Lung (tissue), 12 donors: ENCODE data around the gene E4F1. TPM values are rescaled to one million over a fixed set of nuclear protein-coding genes. Genes with fewer than 3 reads are reported as not detected.
"Not testable (repeated sequence)": the region's sequence is repeated elsewhere in the genome, so short reads cannot be mapped to it uniquely, and the experiment has no call there.

Experiments
- ATAC-seq: fragments of 200-7000 bp; cut with Tn5 transposase; one replicate; pipeline ENCODE4 v1.9.1; 2020; ENCODE audit warnings: moderate number of reproducible peaks; ENCODE audit not compliant: insufficient read depth, low FRiP score
- DNase-seq, 3 donors: peaks; one replicate each; pipeline ENCODE4 v3.0.0-alpha.2; 2013 to 2017
- H3K27ac ChIP-seq, 2 donors: one replicate each; pipeline ENCODE4 v1.5.1; 2013; ENCODE audit warnings: mild to moderate bottlenecking in 2 of 2, moderate library complexity in 2 of 2, control low read depth in 1 of 2, inconsistent platforms in 1 of 2, low read depth in 1 of 2, low read length in 1 of 2
- H3K27me3 ChIP-seq, 3 donors: one replicate each; pipeline ENCODE4 v1.5.1; 2013; ENCODE audit warnings: low read length in 2 of 3; ENCODE audit not compliant: control insufficient read depth in 3 of 3, insufficient read depth in 3 of 3
- H3K36me3 ChIP-seq, 4 donors: one replicate each; pipeline ENCODE4 v1.5.1; 2013; ENCODE audit warnings: low read length in 4 of 4, mild to moderate bottlenecking in 1 of 4, moderate library complexity in 1 of 4; ENCODE audit not compliant: control insufficient read depth in 4 of 4, insufficient read depth in 4 of 4
- H3K4me1 ChIP-seq, 5 donors: one replicate each; pipeline ENCODE4 v1.5.1; 2013; ENCODE audit warnings: low read length in 5 of 5, mild to moderate bottlenecking in 2 of 5, moderate library complexity in 1 of 5; ENCODE audit not compliant: control insufficient read depth in 5 of 5, insufficient read depth in 5 of 5
- H3K4me3 ChIP-seq: one replicate; pipeline ENCODE4 v1.5.1; 2013; ENCODE audit warnings: mild to moderate bottlenecking, control low read depth, moderate library complexity
- H3K9ac ChIP-seq, 2 donors: one replicate each; pipeline ENCODE4 v1.5.1; 2013; ENCODE audit warnings: low read length in 2 of 2, control low read depth in 1 of 2; ENCODE audit not compliant: insufficient read depth in 1 of 2
- H3K9me3 ChIP-seq, 4 donors: one replicate each; pipeline ENCODE4 v1.5.1; 2013; ENCODE audit warnings: low read length in 3 of 4, mild to moderate bottlenecking in 1 of 4, moderate library complexity in 1 of 4; ENCODE audit not compliant: control insufficient read depth in 4 of 4, insufficient read depth in 3 of 4
- CTCF ChIP-seq: IDR thresholded peaks from 2 replicates; pipeline ENCODE4 v1.5.1; 2012; ENCODE audit warnings: mild to moderate bottlenecking; ENCODE audit errors: control extremely low read depth, extremely low read depth
- WGBS, 2 donors: extraction: QIAGEN DNeasy Blood & Tissue Kit; methylation state at CpG; one replicate each; pipeline ENCODE4 v1.1.7; 2013; 5-methylcytosine and 5-hydroxymethylcytosine counted together
- polyA plus RNA-seq, 2 donors: library from polyadenylated mRNA; stranded (reverse); fragments of 200-250 nt; gene quantifications; one replicate each; pipeline ENCODE4 v1.2.1, GENCODE V29; 2013
- total RNA-seq, 2 donors: library from RNA; depleted of rRNA in 1 of 2; stranded (reverse); fragments of >200 nt in 1 of 2; gene quantifications; one replicate each; pipeline ENCODE4 v1.2.1, GENCODE V29; 2014 to 2021
- donor health status: control.
- donor health status: control.
- donor health status: Bipolar disorder and iron deficiency.
- donor health status: healthy.
- donor health status: DM: yes; HTN: yes; CAD: no.

Gene E4F1
- total and polyA plus RNA-seq, 4 donors, result 21.0 to 30.2 (median 24.8) TPM

- H3K9ac ChIP-seq, result no peak overlapping the region
- no peaks in the 10 kb centered on the region for H3K36me3 ChIP-seq
- H3K27me3 ChIP-seq, result peaks cover 0 to 47% (median 21%) of the 10 kb centered on the region in 3 donors
- H3K4me1 ChIP-seq, result peaks cover 0 to 8% (median 4%) of the 10 kb centered on the region in 5 donors
- TF ChIP-seq CTCF, result no peak
- H3K27ac ChIP-seq, result no peak overlapping the region
- 70 to 75% methylated on average over 4 of the region's 4 CpGs for WGBS, 2 donors
- no peak overlapping the region for H3K4me3 ChIP-seq
- DNase-seq (no peak), ATAC-seq (no peak)
- no peaks in the 10 kb centered on the region for H3K9me3 ChIP-seq
These were observed 25.1 kb upstream of the E4F1 start for GRCh38 chr16:2198283-2198682.

DNA sequence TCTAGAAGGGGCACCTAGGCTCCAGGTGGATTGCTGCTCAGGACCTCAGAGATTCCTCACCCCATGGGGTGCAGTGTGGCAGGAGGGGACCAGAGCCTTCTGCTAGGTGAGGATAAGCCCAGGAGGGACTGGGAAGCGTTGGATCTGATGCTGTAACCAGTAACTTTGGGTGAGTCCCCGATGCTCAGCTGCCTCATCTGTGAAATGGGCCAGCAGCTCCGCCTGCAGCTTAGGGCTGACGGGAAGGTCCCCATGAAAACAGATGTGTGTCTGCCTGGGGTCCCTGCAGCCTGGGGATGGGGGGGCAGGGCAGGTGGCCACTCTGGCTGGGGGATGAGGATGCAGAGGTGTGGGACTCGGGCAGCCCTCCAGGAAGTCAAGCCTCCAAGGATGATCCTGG lies 24.3 kb upstream of the E4F1 start:
- Histone ChIP-seq H3K9me3 (no peaks in the 10 kb centered on the region), H3K4me3 (no peak overlapping the region), H3K27me3 (peaks cover 0 to 42% (median 21%) of the 10 kb centered on the region in 3 donors), H3K36me3 (no peaks in the 10 kb centered on the region), H3K9ac (no peak overlapping the region), H3K27ac (no peak overlapping the region), H3K4me1 (peaks cover 0 to 8% (median 4%) of the 10 kb centered on the region in 5 donors)
- WGBS, 2 donors, result 78 to 80% methylated on average over 5 of the region's 5 CpGs
- no peak for ATAC-seq
- no peak for TF ChIP-seq CTCF
- no peak for DNase-seq

DNA sequence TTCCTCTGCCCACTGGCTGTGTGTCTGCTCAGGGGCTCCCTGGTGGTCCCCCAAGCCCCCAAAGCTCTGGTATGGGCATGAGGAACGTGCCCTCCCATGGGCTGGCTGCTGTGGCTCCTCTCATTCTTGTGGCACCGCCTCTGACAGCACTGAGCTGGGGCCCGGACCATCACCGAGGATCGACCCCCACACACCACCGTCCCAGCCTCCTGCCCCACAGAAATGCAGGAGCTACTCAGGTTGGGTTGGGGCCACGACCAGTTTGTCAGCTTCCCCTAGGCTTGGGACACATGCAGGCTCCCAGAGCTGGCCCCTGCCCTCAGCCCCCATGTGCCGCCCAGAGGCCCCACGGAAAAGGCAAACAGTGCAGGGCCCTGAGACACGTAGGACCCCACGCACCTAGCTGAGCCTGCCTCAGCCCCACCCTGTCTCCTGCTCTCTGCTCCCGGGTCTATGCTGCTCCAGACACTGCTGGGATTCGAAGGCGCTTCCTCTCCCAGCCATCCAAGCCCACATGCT lies 23.7 kb upstream of the E4F1 start:
- H3K4me3 ChIP-seq, result no peak overlapping the region
- no peak for TF ChIP-seq CTCF
- H3K9me3 ChIP-seq, result no peaks in the 10 kb centered on the region
- H3K36me3 ChIP-seq, result no peaks in the 10 kb centered on the region
- H3K4me1 ChIP-seq, result peaks cover 0 to 8% (median 5%) of the 10 kb centered on the region in 5 donors
- H3K9ac ChIP-seq, result no peak overlapping the region
- peaks cover 0 to 36% (median 21%) of the 10 kb centered on the region in 3 donors for H3K27me3 ChIP-seq
- no peak for ATAC-seq
- H3K27ac ChIP-seq, result no peak overlapping the region
- WGBS, 2 donors, result 68 to 73% methylated on average over 14 of the region's 14 CpGs
- DNase-seq, result no peak

DNA sequence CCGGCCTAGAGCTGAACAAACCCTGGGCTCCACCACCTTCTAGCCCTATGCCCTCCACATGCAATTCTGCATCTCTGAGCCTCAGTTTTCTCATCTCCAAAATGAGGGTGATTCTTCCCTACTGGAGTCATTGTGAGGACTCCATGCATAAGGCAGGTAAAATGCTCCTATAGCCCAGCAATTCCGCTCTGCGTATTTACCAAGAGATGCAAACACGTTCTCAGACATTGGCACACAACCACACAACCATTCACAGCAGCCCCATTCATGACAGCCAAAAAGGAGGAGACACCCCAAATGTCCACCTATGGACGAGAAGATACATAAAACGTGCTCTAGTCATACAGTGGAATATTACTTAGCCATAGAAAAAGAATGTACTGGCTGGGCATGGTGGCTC lies 23.1 kb upstream of the E4F1 start:
- TF ChIP-seq CTCF, result no peak
- peaks cover 0 to 31% (median 14%) of the 10 kb centered on the region in 3 donors for H3K27me3 ChIP-seq
- ATAC-seq (no peak), DNase-seq (no peak)
- no peak overlapping the region for H3K4me3 ChIP-seq
- no peaks in the 10 kb centered on the region for H3K9me3 ChIP-seq
- 88 to 91% methylated on average over 6 of the region's 6 CpGs for WGBS, 2 donors
- H3K4me1 ChIP-seq, result peaks cover 0 to 9% (median 5%) of the 10 kb centered on the region in 5 donors
- no peak overlapping the region for H3K27ac ChIP-seq
- H3K9ac ChIP-seq, result no peak overlapping the region
- H3K36me3 ChIP-seq, result no peaks in the 10 kb centered on the region

DNA sequence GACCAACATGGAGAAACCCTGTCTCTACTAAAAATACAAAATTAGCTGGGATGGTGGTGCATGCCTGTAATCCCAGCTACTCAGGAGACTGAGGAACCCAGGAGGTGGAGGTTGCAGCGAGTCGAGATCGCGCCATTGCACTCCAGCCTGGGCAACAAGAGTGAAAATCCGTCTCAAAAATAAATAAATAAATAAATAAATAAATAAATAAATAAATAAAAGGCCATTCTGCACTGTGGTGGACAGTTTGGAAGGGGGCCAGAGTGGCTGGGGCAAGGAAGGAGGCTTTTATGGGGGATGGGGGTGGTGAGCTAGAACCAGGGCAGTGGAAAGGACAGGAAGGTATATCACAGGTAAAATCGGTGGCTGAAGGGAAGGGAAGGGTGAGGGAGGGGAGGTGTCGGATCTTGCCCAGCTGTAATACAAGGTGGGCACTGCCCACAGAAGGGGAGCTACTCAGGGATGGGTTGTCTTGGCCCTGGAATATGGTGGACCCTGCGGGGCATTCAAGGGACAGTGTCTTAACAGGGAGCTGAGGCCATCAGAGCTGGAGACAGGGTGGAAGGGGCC lies 20.2 kb upstream of the E4F1 start:
- H3K4me1 ChIP-seq, result peaks cover 0 to 11% (median 8%) of the 10 kb centered on the region in 5 donors
- not testable (repeated sequence) for H3K9ac ChIP-seq, ATAC-seq, DNase-seq, H3K27ac ChIP-seq, H3K9me3 ChIP-seq, H3K4me3 ChIP-seq
- 96 to 97% methylated on average over 8 of the region's 8 CpGs for WGBS, 2 donors
- peaks cover 0 to 13% (median 5%) of the 10 kb centered on the region in 3 donors for H3K27me3 ChIP-seq
- peaks cover 0 to 15% (median 2%) of the 10 kb centered on the region in 4 donors for H3K36me3 ChIP-seq
